ENCODE measurements around the gene ROR1. TPM values are rescaled to one million over a fixed set of nuclear protein-coding genes. Genes with fewer than 3 reads are reported as not detected.

The ROR1 gene
- total RNA-seq, 1 experiment from 2014 or later = 19.0 TPM

DNA sequence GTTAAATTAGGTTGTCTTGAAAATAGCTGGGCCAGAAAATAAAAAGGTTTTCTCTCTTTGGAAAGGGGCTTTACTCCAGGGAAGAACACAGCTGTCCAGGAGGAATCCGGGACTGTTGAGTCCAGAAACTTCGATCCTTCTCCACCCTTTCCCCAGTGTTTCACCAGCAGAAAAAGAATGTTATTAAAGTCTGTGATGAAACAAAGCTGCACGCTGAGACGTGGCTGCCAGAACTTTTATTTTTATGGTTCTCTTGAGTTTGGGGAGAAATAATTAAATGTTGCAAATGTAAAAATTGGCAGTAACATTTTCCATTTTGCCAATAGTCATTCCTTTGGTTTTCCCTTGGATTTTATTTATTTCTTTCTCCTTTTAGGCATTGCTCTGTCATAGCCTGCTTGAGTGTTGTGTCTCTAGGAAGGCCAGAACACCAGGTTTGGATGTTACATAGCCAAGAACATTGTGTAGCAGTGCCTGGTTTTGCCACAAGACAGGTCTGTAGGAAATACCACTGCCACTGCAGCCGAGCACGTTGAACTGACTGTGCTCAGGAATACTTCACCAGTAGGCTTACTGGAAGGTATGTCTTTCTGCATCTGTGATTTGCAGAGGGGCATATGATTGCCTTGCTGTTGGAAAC is 87.4 kb downstream of the ROR1 start:
- Histone ChIP-seq H3K4me3 (no peak overlapping the region), H3K27ac (no peak overlapping the region), H3K9me2 (ENCODE audit: insufficient read depth) (no peaks in the 10 kb centered on the region), H3K27me3 (ENCODE audit: insufficient read depth, low read depth) (no peaks in the 10 kb centered on the region), H4K20me1 (ENCODE audit: insufficient read depth) (no peaks in the 10 kb centered on the region), H2AFZ (no peak overlapping the region), H3K79me2 (ENCODE audit: low read depth) (peaks cover 74% of the 10 kb centered on the region), H3K4me1 (replicated peaks; ENCODE audit: insufficient read depth) (peaks cover 22% of the 10 kb centered on the region), H3K36me3 (ENCODE audit: low read depth) (no peaks in the 10 kb centered on the region), H3K9me3 (ENCODE audit: insufficient read depth, low read depth) (no peaks in the 10 kb centered on the region; the same call in 1 of the 2 replicates), H3K4me2 (no peak overlapping the region), H3F3A (ENCODE audit: insufficient read depth, low read depth) (peaks cover 5% of the 10 kb centered on the region; the same call in 1 of the 2 replicates)
- no peak for DNase-seq
- ChIA-PET POLR2A (ENCODE audit: unreplicated experiment) (no interaction called here), CTCF (interaction anchor here (0.6 kb wide), 1 partner anchor 211 kb away, joined by 3 read pairs; no protein-coding TSS in a partner anchor)
- no TSS peak for BruUV-seq (replicated peaks)
- intact Hi-C loops (cut with micrococcal nuclease; ENCODE audit: unreplicated experiment) = no loop called here
- no peak for TF ChIP-seq EZH2 (IDR thresholded peaks at IDR 0.05; ENCODE audit: low read depth)
- TF ChIP-seq, protein P1, sequence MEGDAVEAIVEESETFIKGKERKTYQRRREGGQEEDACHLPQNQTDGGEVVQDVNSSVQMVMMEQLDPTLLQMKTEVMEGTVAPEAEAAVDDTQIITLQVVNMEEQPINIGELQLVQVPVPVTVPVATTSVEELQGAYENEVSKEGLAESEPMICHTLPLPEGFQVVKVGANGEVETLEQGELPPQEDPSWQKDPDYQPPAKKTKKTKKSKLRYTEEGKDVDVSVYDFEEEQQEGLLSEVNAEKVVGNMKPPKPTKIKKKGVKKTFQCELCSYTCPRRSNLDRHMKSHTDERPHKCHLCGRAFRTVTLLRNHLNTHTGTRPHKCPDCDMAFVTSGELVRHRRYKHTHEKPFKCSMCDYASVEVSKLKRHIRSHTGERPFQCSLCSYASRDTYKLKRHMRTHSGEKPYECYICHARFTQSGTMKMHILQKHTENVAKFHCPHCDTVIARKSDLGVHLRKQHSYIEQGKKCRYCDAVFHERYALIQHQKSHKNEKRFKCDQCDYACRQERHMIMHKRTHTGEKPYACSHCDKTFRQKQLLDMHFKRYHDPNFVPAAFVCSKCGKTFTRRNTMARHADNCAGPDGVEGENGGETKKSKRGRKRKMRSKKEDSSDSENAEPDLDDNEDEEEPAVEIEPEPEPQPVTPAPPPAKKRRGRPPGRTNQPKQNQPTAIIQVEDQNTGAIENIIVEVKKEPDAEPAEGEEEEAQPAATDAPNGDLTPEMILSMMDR (conservative IDR thresholded peaks at IDR 0.05) = no peak

DNA sequence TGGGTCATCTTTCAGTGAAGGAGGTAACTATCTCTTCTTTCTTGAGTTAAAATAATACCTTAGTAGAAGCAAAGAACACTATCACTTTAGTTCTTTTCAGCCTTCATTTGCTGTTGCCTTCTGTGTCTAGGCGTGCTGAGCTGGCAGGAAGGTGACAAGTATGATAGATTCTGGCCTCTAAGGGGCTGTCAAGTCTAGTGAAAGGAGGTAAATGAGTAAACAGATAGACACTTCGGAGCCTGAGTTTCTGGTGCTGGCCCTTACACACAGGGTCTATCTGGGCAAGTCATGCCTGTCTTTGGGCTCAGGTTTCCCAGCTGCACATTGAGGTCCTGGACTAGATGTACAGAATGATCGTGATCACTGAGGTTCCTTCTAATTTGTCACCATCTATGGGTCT is 89.3 kb downstream of the ROR1 start:
- H3K27ac ChIP-seq = no peak overlapping the region
- H3K27me3 ChIP-seq (ENCODE audit: insufficient read depth, low read depth) = no peaks in the 10 kb centered on the region
- H3K4me3 ChIP-seq = no peak overlapping the region
- BruUV-seq (replicated peaks) = no TSS peak
- no peak for DNase-seq
- H3K4me1 ChIP-seq (replicated peaks; ENCODE audit: insufficient read depth) = peaks cover 41% of the 10 kb centered on the region
- peaks cover 75% of the 10 kb centered on the region for H3K79me2 ChIP-seq (ENCODE audit: low read depth)
- no peaks in the 10 kb centered on the region; the same call in 1 of the 2 replicates for H3K9me3 ChIP-seq (ENCODE audit: insufficient read depth, low read depth)
- intact Hi-C loops (cut with micrococcal nuclease; ENCODE audit: unreplicated experiment) = no loop called here
- no peak overlapping the region for H3K4me2 ChIP-seq
- no peak overlapping the region for H2AFZ ChIP-seq
- POLR2A ChIA-PET (ENCODE audit: unreplicated experiment) = no interaction called here
- no peaks in the 10 kb centered on the region for H4K20me1 ChIP-seq (ENCODE audit: insufficient read depth)
- H3K36me3 ChIP-seq (ENCODE audit: low read depth) = no peaks in the 10 kb centered on the region
- no peak for TF ChIP-seq EZH2 (IDR thresholded peaks at IDR 0.05; ENCODE audit: low read depth)
- TF ChIP-seq, protein P1 (conservative IDR thresholded peaks at IDR 0.05) = no peak
- CTCF ChIA-PET = interaction anchor here (0.7 kb wide), 1 partner anchor 261 kb away, joined by 3 read pairs; no protein-coding TSS in a partner anchor
- no peaks in the 10 kb centered on the region for H3K9me2 ChIP-seq (ENCODE audit: insufficient read depth)
- H3F3A ChIP-seq (ENCODE audit: insufficient read depth, low read depth) = peaks cover 17% of the 10 kb centered on the region; the same call in 1 of the 2 replicates

DNA sequence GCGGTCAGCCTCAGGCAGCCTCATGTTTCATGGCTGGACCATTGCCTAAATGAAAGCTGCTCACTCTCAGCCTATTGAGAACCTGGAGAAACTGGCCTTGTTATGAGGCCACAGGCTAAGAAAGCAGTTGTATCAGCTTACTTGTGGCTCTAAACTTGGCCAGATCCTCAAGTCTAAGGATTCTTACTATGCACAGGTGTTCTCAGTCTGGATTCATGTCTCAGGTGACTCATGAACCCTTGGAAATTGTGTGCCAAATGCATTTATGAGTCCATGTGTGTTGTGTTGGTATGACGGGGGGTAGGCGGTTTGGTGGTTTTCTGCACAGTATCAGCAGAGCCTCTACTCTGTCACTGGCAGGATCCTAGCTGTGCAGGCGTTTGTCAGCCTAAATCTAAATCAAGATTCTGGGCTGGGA is 90.4 kb downstream of the ROR1 start:
- H3K9me3 ChIP-seq (ENCODE audit: insufficient read depth, low read depth) = no peaks in the 10 kb centered on the region; the same call in 1 of the 2 replicates
- H3K4me3 ChIP-seq = no peak overlapping the region
- H2AFZ ChIP-seq = no peak overlapping the region
- no peak overlapping the region for H3K4me2 ChIP-seq
- no peaks in the 10 kb centered on the region for H4K20me1 ChIP-seq (ENCODE audit: insufficient read depth)
- no peaks in the 10 kb centered on the region for H3K9me2 ChIP-seq (ENCODE audit: insufficient read depth)
- no peak overlapping the region for H3K27ac ChIP-seq
- ChIA-PET POLR2A (ENCODE audit: unreplicated experiment) (interaction anchor here (0.7 kb wide), 1 partner anchor 299 kb away, joined by 6 read pairs; no protein-coding TSS in a partner anchor), CTCF (interaction anchor here (1.1 kb wide), 1 partner anchor 28 kb away, joined by 4 read pairs; no protein-coding TSS in a partner anchor)
- peaks cover 68% of the 10 kb centered on the region for H3K79me2 ChIP-seq (ENCODE audit: low read depth)
- no TSS peak for BruUV-seq (replicated peaks)
- intact Hi-C loops (cut with micrococcal nuclease; ENCODE audit: unreplicated experiment) = no loop called here
- peaks cover 27% of the 10 kb centered on the region for H3F3A ChIP-seq (ENCODE audit: insufficient read depth, low read depth)
- TF ChIP-seq, protein P1 (conservative IDR thresholded peaks at IDR 0.05) = no peak
- TF ChIP-seq EZH2 (IDR thresholded peaks at IDR 0.05; ENCODE audit: low read depth) = no peak
- no peaks in the 10 kb centered on the region for H3K36me3 ChIP-seq (ENCODE audit: low read depth)
- no peaks in the 10 kb centered on the region for H3K27me3 ChIP-seq (ENCODE audit: insufficient read depth, low read depth)
- DNase-seq = peak in 1 of 2 experiments; percentile 75
- H3K4me1 ChIP-seq (replicated peaks; ENCODE audit: insufficient read depth) = peaks cover 51% of the 10 kb centered on the region
